Measurements from ENCODE around the gene GNB1L.

GNB1L gene

DNA sequence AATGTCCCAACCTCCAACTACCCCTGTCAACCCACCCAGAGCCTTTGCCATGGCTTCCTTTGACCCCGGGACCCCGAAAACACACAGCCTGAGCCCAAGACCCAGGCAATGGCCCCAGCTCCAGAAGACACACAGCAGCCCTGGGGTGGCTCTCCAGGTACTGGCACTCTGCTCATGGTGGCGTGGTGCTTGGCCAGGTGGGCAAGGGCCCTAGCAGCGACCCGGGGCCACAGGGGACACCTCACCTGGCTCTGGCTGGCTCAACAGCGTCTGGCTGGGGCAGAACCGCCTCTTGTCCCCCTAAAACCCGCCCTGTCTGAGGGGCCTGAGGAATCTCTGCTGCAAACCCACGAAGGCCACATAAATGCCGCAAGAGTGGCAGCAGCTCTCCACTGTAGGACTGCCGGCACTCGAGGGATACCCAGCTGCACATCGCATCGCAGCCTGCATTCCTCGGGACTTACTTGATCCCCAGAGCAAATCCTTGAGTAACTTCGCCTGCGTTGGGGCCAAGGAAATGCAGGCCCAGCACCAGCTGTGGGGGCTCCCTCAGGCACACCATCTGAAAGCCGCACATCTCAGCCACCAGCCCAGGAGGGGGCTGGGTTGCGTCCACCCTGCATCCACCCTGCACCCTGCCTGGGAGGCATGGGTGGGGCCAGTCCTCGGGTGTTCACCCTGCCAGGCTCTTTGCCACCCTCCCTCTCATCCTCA lies 23.1 kb upstream of the GNB1L start:
- ATAC-seq: no peak
- no peak for TF ChIP-seq ZNF70 (CRISPR knock-in tag; IDR thresholded peaks at IDR 0.05)

DNA sequence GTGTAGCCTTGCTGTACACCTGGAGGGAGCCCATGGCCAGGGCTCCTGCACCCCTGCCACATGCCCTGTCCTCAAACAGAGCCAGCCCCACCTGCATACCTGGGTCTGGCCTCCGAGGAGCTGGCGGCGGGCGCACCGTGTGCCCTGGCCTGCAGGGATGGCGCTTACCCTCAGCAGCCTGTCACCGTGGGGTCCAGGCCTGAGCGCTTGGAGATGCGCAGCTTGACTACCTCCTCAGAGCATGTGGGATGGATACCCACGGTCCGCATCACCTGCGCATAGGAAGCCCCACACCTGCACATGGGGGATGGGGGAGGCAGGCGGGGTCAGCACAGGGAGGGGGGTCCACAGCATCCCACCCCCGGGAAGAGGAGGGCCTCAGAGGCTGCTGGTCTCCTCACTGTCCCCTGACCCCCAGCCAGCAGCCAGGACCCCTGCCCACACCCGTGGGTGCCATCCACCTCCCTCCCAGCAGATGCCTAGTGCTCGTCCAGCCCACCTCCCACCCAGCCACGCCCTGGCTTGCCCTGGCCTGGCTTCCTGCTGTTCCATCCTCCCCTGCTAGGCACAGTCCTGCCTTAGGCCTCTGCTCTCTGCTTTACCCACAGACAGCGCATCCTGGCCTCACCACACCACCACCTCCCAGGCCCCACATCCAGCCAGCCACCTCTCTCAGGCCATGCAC lies 22.4 kb upstream of the GNB1L start:
- ATAC-seq: no peak
- TF ChIP-seq, protein P1, sequence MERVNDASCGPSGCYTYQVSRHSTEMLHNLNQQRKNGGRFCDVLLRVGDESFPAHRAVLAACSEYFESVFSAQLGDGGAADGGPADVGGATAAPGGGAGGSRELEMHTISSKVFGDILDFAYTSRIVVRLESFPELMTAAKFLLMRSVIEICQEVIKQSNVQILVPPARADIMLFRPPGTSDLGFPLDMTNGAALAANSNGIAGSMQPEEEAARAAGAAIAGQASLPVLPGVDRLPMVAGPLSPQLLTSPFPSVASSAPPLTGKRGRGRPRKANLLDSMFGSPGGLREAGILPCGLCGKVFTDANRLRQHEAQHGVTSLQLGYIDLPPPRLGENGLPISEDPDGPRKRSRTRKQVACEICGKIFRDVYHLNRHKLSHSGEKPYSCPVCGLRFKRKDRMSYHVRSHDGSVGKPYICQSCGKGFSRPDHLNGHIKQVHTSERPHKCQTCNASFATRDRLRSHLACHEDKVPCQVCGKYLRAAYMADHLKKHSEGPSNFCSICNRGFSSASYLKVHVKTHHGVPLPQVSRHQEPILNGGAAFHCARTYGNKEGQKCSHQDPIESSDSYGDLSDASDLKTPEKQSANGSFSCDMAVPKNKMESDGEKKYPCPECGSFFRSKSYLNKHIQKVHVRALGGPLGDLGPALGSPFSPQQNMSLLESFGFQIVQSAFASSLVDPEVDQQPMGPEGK (CRISPR knock-in tag; IDR thresholded peaks at IDR 0.05; ENCODE audit: borderline replicate concordance): no peak
- TF ChIP-seq RARB (CRISPR knock-in tag; IDR thresholded peaks at IDR 0.05) (no peak), ZNF70 (CRISPR knock-in tag; IDR thresholded peaks at IDR 0.05) (no peak), ESRRG (CRISPR knock-in tag; IDR thresholded peaks at IDR 0.05) (no peak), ISL1 (CRISPR knock-in tag; IDR thresholded peaks at IDR 0.05) (no peak), OSR1 (CRISPR knock-in tag; IDR thresholded peaks at IDR 0.05) (no peak), TCF4 (CRISPR knock-in tag; IDR thresholded peaks at IDR 0.05; ENCODE audit: borderline replicate concordance) (no peak), CSDC2 (CRISPR knock-in tag; IDR thresholded peaks at IDR 0.05) (no peak)
- TF ChIP-seq, protein P2, sequence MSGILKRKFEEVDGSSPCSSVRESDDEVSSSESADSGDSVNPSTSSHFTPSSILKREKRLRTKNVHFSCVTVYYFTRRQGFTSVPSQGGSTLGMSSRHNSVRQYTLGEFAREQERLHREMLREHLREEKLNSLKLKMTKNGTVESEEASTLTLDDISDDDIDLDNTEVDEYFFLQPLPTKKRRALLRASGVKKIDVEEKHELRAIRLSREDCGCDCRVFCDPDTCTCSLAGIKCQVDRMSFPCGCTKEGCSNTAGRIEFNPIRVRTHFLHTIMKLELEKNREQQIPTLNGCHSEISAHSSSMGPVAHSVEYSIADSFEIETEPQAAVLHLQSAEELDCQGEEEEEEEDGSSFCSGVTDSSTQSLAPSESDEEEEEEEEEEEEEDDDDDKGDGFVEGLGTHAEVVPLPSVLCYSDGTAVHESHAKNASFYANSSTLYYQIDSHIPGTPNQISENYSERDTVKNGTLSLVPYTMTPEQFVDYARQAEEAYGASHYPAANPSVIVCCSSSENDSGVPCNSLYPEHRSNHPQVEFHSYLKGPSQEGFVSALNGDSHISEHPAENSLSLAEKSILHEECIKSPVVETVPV (CRISPR knock-in tag; IDR thresholded peaks at IDR 0.05): no peak

DNA sequence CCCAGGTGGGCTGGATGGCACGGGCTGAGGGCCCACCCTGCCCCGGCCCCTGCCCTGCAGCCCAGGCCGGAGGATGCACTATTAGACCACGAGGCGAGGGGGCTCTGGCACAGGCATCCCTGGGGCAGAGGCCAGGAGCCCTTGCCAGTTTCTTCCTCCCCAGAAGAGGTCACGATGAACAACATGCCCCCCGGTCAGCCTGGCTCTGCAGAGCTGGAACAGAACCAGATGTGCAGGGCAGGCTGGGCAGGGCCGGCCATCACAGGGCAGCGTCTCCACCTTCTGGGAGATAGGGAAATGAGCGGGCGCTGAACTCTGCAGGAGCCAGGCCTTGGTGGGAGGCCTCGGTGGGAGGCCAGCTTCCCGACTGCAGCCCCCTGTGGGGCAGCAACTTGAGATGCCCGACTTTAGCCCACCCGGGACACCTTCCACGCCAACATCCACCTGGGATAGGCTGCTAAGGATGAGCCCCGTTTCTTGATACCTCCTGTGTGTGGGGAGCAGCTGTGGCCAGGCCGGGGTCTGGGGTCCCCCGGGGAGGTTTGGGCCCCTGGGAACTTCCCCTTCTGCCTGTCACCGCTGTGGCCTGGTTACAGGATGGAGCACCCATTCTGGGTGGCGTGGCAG lies 21.8 kb upstream of the GNB1L start:
- ATAC-seq: no peak
- TF ChIP-seq ZNF565 (CRISPR knock-in tag; conservative IDR thresholded peaks at IDR 0.05; ENCODE audit: low read depth) (no peak), RARB (CRISPR knock-in tag; IDR thresholded peaks at IDR 0.05) (no peak), ISL1 (CRISPR knock-in tag; IDR thresholded peaks at IDR 0.05) (no peak), BACH2 (CRISPR knock-in tag; IDR thresholded peaks at IDR 0.05; ENCODE audit: borderline replicate concordance) (no peak), ZNF70 (CRISPR knock-in tag; IDR thresholded peaks at IDR 0.05) (no peak), TOX (CRISPR knock-in tag; IDR thresholded peaks at IDR 0.05; ENCODE audit: borderline replicate concordance) (no peak), ZFP30 (CRISPR knock-in tag; IDR thresholded peaks at IDR 0.05) (no peak), ESRRG (CRISPR knock-in tag; IDR thresholded peaks at IDR 0.05) (no peak), SNAI2 (CRISPR knock-in tag; IDR thresholded peaks at IDR 0.05) (no peak), ZFP3 (CRISPR knock-in tag; IDR thresholded peaks at IDR 0.05) (no peak), PPARA (CRISPR knock-in tag; IDR thresholded peaks at IDR 0.05; ENCODE audit: borderline replicate concordance) (no peak), ARNTL (CRISPR knock-in tag; IDR thresholded peaks at IDR 0.05; ENCODE audit: borderline replicate concordance, low read depth) (no peak), ZC3H10 (CRISPR knock-in tag; IDR thresholded peaks at IDR 0.05) (no peak), ZNF8 (CRISPR knock-in tag; IDR thresholded peaks at IDR 0.05) (no peak), OSR1 (CRISPR knock-in tag; IDR thresholded peaks at IDR 0.05) (no peak)
- TF ChIP-seq, protein P3, sequence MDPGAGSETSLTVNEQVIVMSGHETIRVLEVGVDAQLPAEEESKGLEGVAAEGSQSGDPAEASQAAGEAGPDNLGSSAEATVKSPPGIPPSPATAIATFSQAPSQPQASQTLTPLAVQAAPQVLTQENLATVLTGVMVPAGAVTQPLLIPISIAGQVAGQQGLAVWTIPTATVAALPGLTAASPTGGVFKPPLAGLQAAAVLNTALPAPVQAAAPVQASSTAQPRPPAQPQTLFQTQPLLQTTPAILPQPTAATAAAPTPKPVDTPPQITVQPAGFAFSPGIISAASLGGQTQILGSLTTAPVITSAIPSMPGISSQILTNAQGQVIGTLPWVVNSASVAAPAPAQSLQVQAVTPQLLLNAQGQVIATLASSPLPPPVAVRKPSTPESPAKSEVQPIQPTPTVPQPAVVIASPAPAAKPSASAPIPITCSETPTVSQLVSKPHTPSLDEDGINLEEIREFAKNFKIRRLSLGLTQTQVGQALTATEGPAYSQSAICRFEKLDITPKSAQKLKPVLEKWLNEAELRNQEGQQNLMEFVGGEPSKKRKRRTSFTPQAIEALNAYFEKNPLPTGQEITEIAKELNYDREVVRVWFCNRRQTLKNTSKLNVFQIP (CRISPR knock-in tag; IDR thresholded peaks at IDR 0.05; ENCODE audit: borderline replicate concordance, low read depth): no peak
- TF ChIP-seq, protein P1 (CRISPR knock-in tag; IDR thresholded peaks at IDR 0.05; ENCODE audit: borderline replicate concordance): no peak
- TF ChIP-seq, protein P2 (CRISPR knock-in tag; IDR thresholded peaks at IDR 0.05): no peak
- TF ChIP-seq, protein P4, sequence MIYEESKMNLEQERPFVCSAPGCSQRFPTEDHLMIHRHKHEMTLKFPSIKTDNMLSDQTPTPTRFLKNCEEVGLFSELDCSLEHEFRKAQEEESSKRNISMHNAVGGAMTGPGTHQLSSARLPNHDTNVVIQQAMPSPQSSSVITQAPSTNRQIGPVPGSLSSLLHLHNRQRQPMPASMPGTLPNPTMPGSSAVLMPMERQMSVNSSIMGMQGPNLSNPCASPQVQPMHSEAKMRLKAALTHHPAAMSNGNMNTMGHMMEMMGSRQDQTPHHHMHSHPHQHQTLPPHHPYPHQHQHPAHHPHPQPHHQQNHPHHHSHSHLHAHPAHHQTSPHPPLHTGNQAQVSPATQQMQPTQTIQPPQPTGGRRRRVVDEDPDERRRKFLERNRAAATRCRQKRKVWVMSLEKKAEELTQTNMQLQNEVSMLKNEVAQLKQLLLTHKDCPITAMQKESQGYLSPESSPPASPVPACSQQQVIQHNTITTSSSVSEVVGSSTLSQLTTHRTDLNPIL (CRISPR knock-in tag; IDR thresholded peaks at IDR 0.05; ENCODE audit: low read depth): no peak

All from SK-N-SH treated with all-trans-retinoic acid at 6 μM for 48 hours (cell line).